NCI-H1436 (cell line): ENCODE measurements around the gene IGFL3.
"Not testable (repeated sequence)": the region's sequence is repeated elsewhere in the genome, so short reads cannot be mapped to it uniquely, and the experiment has no call there.

Experiments used
- DNase-seq: peaks from one replicate; lab custom pipeline; 2025; lab: John Stamatoyannopoulos, UW

The IGFL3 gene

GRCh38 chr19:46124638-46125115 is at the start of gene IGFL3:
Gene IGFL3, minus strand, starts transcription at chr19:46124688. Its CDS starts 39 bp downstream, at chr19:46124649.
- DNase-seq = no peak

GRCh38 chr19:46173886-46174480 is 49.5 kb upstream of the IGFL3 start:
- no peak for DNase-seq

GRCh38 chr19:46162731-46163130 is 38.2 kb upstream of the IGFL3 start:
- DNase-seq = no peak

- DNase-seq = not testable (repeated sequence)
These were observed 37.3 kb upstream of the IGFL3 start for GRCh38 chr19:46161642-46162257.

- DNase-seq = no peak
These were observed 35.8 kb upstream of the IGFL3 start for GRCh38 chr19:46160233-46160775.

GRCh38 chr19:46159418-46160232 is 35.1 kb upstream of the IGFL3 start:
- DNase-seq = no peak

- no peak for DNase-seq
These were observed 30.7 kb upstream of the IGFL3 start for GRCh38 chr19:46155237-46155636.

GRCh38 chr19:46150606-46151005 is 26.1 kb upstream of the IGFL3 start:
- no peak for DNase-seq

GRCh38 chr19:46147791-46148288 is 23.4 kb upstream of the IGFL3 start, which contains the start of gene IGFL2:
Gene IGFL2, plus strand, starts transcription at chr19:46148238. Its CDS starts 41 bp downstream, at chr19:46148279.
- DNase-seq = no peak

GRCh38 chr19:46147166-46147740 is 22.8 kb upstream of the IGFL3 start:
- no peak for DNase-seq

GRCh38 chr19:46144756-46145155 is 20.3 kb upstream of the IGFL3 start:
- no peak for DNase-seq

- DNase-seq = no peak
These were observed 17.8 kb upstream of the IGFL3 start for GRCh38 chr19:46142294-46142693.

GRCh38 chr19:46141421-46141820 is 16.9 kb upstream of the IGFL3 start:
- no peak for DNase-seq

GRCh38 chr19:46137915-46138473 is 13.5 kb upstream of the IGFL3 start:
- no peak for DNase-seq

GRCh38 chr19:46134527-46134926 is 10.0 kb upstream of the IGFL3 start:
- DNase-seq = no peak

- no peak for DNase-seq
These were observed 9.3 kb upstream of the IGFL3 start for GRCh38 chr19:46133777-46134241.

GRCh38 chr19:46133101-46133627 is 8.7 kb upstream of the IGFL3 start:
- DNase-seq = no peak

GRCh38 chr19:46132508-46133100 is 8.1 kb upstream of the IGFL3 start:
- DNase-seq = no peak

GRCh38 chr19:46131485-46132143 is 7.1 kb upstream of the IGFL3 start:
- DNase-seq = no peak

- DNase-seq = no peak
These were observed 1.6 kb upstream of the IGFL3 start for GRCh38 chr19:46126086-46126580.
